SU-DHL-6 (cell line): ENCODE measurements around the gene TMC1.

ENCODE experiments used
- H2AFZ ChIP-seq: fragments of 200-600 bp; sonication (generic); 2 replicates; pipeline ENCODE4 v1.6.1; 2014; ENCODE audit warnings: low read depth, mild to moderate bottlenecking, moderate library complexity, mixed read lengths, antibody characterized with exemption, low read length; ENCODE audit not compliant: severe bottlenecking
- H3F3A ChIP-seq: fragments of 200-600 bp; shearing (Covaris generic); 2 replicates; pipeline ENCODE4 v1.6.0; 2016; ENCODE audit warnings: antibody characterized with exemption, mild to moderate bottlenecking; ENCODE audit not compliant: insufficient read depth
- H3K27ac ChIP-seq: fragments of 200-600 bp; sonication (generic); 2 replicates; pipeline ENCODE4 v1.5.1; 2016; ENCODE audit warnings: low read depth, mild to moderate bottlenecking, low read length, moderate library complexity, mixed read lengths
- H3K27me3 ChIP-seq: fragments of 200-600 bp; sonication (generic), shearing (Covaris generic); 2 replicates; pipeline ENCODE4 v1.6.0; 2014; ENCODE audit warnings: mild to moderate bottlenecking, low read length
- H3K36me3 ChIP-seq: fragments of 200-600 bp; sonication (generic); 2 replicates; pipeline ENCODE4 v1.6.1; 2014; ENCODE audit warnings: mild to moderate bottlenecking, low read length, mixed read lengths
- H3K4me2 ChIP-seq: fragments of 300-600, 200-600 bp; shearing (Covaris generic), sonication (generic); 2 replicates; pipeline ENCODE4 v1.6.0; 2014; ENCODE audit warnings: low read length, low read depth, mild to moderate bottlenecking; ENCODE audit not compliant: poor library complexity, severe bottlenecking
- H3K4me3 ChIP-seq: fragments of 200-600 bp; sonication (generic); 2 replicates; pipeline ENCODE4 v1.5.1; 2014; ENCODE audit warnings: antibody characterized with exemption, low read length, mild to moderate bottlenecking, mixed read lengths; ENCODE audit not compliant: insufficient read depth, poor library complexity, severe bottlenecking
- H3K79me2 ChIP-seq: fragments of 200-600 bp; sonication (generic); 2 replicates; pipeline ENCODE4 v1.6.1; 2014; ENCODE audit warnings: mild to moderate bottlenecking, low read length, moderate library complexity; ENCODE audit not compliant: insufficient read depth
- H3K9ac ChIP-seq: fragments of 200-600 bp; sonication (generic); 2 replicates; pipeline ENCODE4 v1.7.0; 2014; ENCODE audit warnings: mild to moderate bottlenecking, low read length
- H3K9me2 ChIP-seq: fragments of 200-600 bp; sonication (generic); replicated peaks from 2 replicates; pipeline ENCODE4 v1.6.1; 2014; ENCODE audit warnings: low read length; ENCODE audit not compliant: insufficient read depth
- H3K9me3 ChIP-seq: fragments of 200-600 bp; sonication (generic); 2 replicates; pipeline ENCODE4 v1.6.1; 2014; ENCODE audit warnings: low read length, mixed read lengths; ENCODE audit not compliant: insufficient read depth
- H4K20me1 ChIP-seq: fragments of 200-600 bp; sonication (generic); 2 replicates; pipeline ENCODE4 v1.6.1; 2014; ENCODE audit warnings: low read depth, mild to moderate bottlenecking, antibody characterized with exemption, low read length, moderate library complexity, mixed read lengths
- CTCF ChIP-seq: fragments of 200-600 bp; sonication (generic); IDR thresholded peaks from one replicate; pipeline ENCODE4 v1.5.1; 2017; ENCODE audit warnings: antibody characterized with exemption, mild to moderate bottlenecking, low read length, moderate library complexity; ENCODE audit not compliant: insufficient read depth, poor library complexity, severe bottlenecking
- EZH2phosphoT487 ChIP-seq: fragments of 200-600 bp; sonication (generic), shearing (Covaris generic); conservative IDR thresholded peaks from 2 replicates; pipeline ENCODE4 v1.6.1; 2018; ENCODE audit warnings: mild to moderate bottlenecking, antibody characterized with exemption, low read length, moderate library complexity, mixed read lengths

Gene TMC1

GRCh38 chr9:72590824-72591223, 69.4 kb downstream of the TMC1 start:
- Histone ChIP-seq H3K79me2 (no peaks in the 10 kb centered on the region), H3K4me3 (no peak overlapping the region), H3K27ac (no peak overlapping the region), H3F3A (no peaks in the 10 kb centered on the region), H3K27me3 (no peaks in the 10 kb centered on the region), H4K20me1 (no peaks in the 10 kb centered on the region), H3K4me2 (no peak overlapping the region), H2AFZ (no peak overlapping the region), H3K9me2 (no peaks in the 10 kb centered on the region), H3K36me3 (no peaks in the 10 kb centered on the region), H3K9ac (no peak overlapping the region), H3K9me3 (no peaks in the 10 kb centered on the region)
- no peak for TF ChIP-seq EZH2phosphoT487
- TF ChIP-seq CTCF = no peak

GRCh38 chr9:72592502-72593403, 71.3 kb downstream of the TMC1 start:
- Histone ChIP-seq H4K20me1 (no peaks in the 10 kb centered on the region), H3K27me3 (no peaks in the 10 kb centered on the region), H3K9me3 (no peaks in the 10 kb centered on the region), H2AFZ (no peak overlapping the region), H3K9ac (no peak overlapping the region), H3K27ac (no peak overlapping the region), H3K4me2 (no peak overlapping the region), H3K36me3 (no peaks in the 10 kb centered on the region), H3K9me2 (no peaks in the 10 kb centered on the region), H3K79me2 (no peaks in the 10 kb centered on the region), H3K4me3 (no peak overlapping the region), H3F3A (no peaks in the 10 kb centered on the region)
- TF ChIP-seq CTCF (peak; percentile 79), EZH2phosphoT487 (no peak)

GRCh38 chr9:72596451-72597180, 75.2 kb downstream of the TMC1 start:
- Histone ChIP-seq H3K4me2 (no peak overlapping the region), H3K27ac (no peak overlapping the region)
- TF ChIP-seq EZH2phosphoT487 (no peak), CTCF (no peak)

More at GRCh38 chr9:72596451-72597180, 75.2 kb downstream of the TMC1 start:
- Histone ChIP-seq H3F3A (no peaks in the 10 kb centered on the region), H2AFZ (no peak overlapping the region), H3K79me2 (no peaks in the 10 kb centered on the region), H3K9ac (no peak overlapping the region), H4K20me1 (no peaks in the 10 kb centered on the region), H3K9me2 (no peaks in the 10 kb centered on the region), H3K27me3 (no peaks in the 10 kb centered on the region), H3K4me3 (no peak overlapping the region), H3K36me3 (no peaks in the 10 kb centered on the region), H3K9me3 (no peaks in the 10 kb centered on the region)
